Ascending aorta (tissue), 2 donors: ENCODE data around the gene CDK4. TPM values are rescaled to one million over a fixed set of nuclear protein-coding genes. Genes with fewer than 3 reads are reported as not detected.
"Not testable (repeated sequence)": the region's sequence is repeated elsewhere in the genome, so short reads cannot be mapped to it uniquely, and the experiment has no call there.

Experiments used
- DNase-seq, 2 donors: peaks; one replicate each; pipeline ENCODE4 v3.0.0-alpha.2; 2019; ENCODE audit warnings: low spot score in 2 of 2
- H3K27ac ChIP-seq, 2 donors: fragments of 200-600 bp; sonication (generic); one replicate each; pipeline ENCODE4 v1.5.1; 2016 to 2017; ENCODE audit warnings: mild to moderate bottlenecking in 1 of 2
- H3K27me3 ChIP-seq: fragments of 200-600 bp; sonication (generic); one replicate; pipeline ENCODE4 v1.5.1; 2017
- H3K36me3 ChIP-seq, 2 donors: fragments of 200-600 bp; sonication (generic); one replicate each; pipeline ENCODE4 v1.5.1; 2016
- H3K4me1 ChIP-seq, 2 donors: fragments of 200-600 bp; sonication (generic); one replicate each; pipeline ENCODE4 v1.5.1; 2016 to 2017; ENCODE audit warnings: mild to moderate bottlenecking in 1 of 2
- H3K4me3 ChIP-seq, 2 donors: fragments of 200-600 bp; sonication (generic); one replicate each; pipeline ENCODE4 v1.5.1; 2016 to 2017; ENCODE audit warnings: mild to moderate bottlenecking in 1 of 2
- H3K9me3 ChIP-seq, 2 donors: fragments of 200-600 bp; sonication (generic); one replicate each; pipeline ENCODE4 v1.5.1; 2016
- CTCF ChIP-seq, 3 experiments: fragments of 200-600 bp in 2 of 3; fragments of 450-650 bp in 1 of 3; sonication (generic) in 2 of 3; IDR thresholded peaks; one replicate each; pipeline ENCODE4 v1.5.1; 2016 to 2019; ENCODE audit warnings: antibody characterized with exemption in 3 of 3, mild to moderate bottlenecking in 1 of 3, moderate library complexity in 1 of 3
- intact Hi-C: fragments of 100-400 bp; cut with DNase I; formaldehyde crosslinking; loops from one replicate; pipeline ENCODE4 v1.15.1; 2023
- total RNA-seq: library from RNA; depleted of rRNA; stranded (reverse); fragments of >200 nt; gene quantifications from one replicate; pipeline ENCODE4 v1.1.0, GENCODE V29; 2016

Gene CDK4
- total RNA-seq, 1 donor from 2014 or later: 82.6 TPM

DNA sequence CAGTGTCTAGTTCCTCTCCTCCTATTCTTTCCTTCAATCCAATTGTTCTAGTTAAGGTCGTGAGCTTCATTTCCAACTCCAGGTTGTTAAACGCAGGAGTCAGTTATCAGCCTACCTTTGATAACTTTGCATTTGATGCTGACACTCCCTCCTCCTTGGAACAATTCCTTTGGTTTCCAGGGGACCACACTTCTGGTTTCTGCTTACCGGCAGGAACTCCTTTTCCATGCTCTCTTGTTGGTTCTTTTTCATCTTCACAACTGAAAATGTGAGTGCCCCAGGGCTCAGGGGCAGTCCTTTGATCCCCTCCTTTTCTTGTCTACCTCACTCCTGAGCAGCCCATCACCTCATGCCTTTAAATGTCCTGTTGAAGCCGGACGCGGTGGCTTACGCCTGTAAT, 25.3 kb upstream of the CDK4 start:
- Histone ChIP-seq H3K27me3 (no peaks in the 10 kb centered on the region), H3K36me3 (peaks cover 0 to 13% of the 10 kb centered on the region in 2 donors)

GRCh38 chr12:57776247-57776587, 24.1 kb upstream of the CDK4 start:
- Histone ChIP-seq H3K9me3 (no peaks in the 10 kb centered on the region), H3K27ac (no peak overlapping the region), H3K4me3 (no peak overlapping the region), H3K27me3 (no peaks in the 10 kb centered on the region), H3K36me3 (peaks cover 0 to 13% of the 10 kb centered on the region in 2 donors), H3K4me1 (peaks cover 2 to 10% of the 10 kb centered on the region in 2 donors)
- TF ChIP-seq CTCF (IDR thresholded peaks at IDR 0.05): no peak
- no peak for DNase-seq
- intact Hi-C loops: no loop called here

More for the DNA sequence above, 25.3 kb upstream of the CDK4 start:
- DNase-seq: no peak
- Histone ChIP-seq H3K4me3 (no peak overlapping the region), H3K4me1 (peaks cover 2 to 11% of the 10 kb centered on the region in 2 donors), H3K27ac (no peak overlapping the region), H3K9me3 (no peaks in the 10 kb centered on the region)
- intact Hi-C loops: no loop called here
- no peak for TF ChIP-seq CTCF (IDR thresholded peaks at IDR 0.05)

DNA sequence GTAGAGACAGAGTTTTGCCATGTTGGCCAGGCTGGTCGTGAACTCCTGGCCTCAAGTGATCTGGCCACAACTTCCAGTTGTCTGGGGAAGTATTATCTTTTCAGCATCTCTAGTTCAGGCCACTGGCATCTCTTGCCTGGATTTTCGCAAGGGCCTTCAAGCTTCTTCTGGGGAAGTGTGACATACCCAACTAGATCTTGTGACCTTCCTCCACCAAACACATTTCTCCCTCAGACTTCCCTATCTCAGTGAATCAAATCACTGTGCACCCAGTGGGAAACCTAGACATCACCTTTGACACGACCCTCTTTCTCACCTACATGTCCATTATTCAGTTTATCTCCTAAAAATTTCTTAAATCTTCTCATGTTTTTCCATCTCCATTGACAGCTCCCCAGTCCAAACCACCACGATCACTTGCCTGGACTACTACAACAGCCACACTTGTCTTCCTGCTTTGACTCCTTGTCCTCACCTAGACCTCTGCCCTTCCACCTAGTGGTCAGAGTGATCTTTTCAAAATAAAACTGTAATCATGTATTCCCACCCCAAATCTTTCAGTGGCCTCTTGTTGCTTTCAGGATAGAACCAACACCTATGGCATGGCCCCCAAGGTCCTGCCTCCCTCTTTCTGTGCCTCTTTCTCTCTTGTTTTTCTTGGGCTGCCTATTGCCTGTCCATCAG, 23.6 kb upstream of the CDK4 start:
- no peak for DNase-seq
- no peak for TF ChIP-seq CTCF (IDR thresholded peaks at IDR 0.05)
- Histone ChIP-seq H3K36me3 (peaks cover 0 to 13% of the 10 kb centered on the region in 2 donors), H3K27me3 (no peaks in the 10 kb centered on the region), H3K9me3 (no peaks in the 10 kb centered on the region), H3K4me3 (no peak overlapping the region), H3K4me1 (peaks cover 2 to 15% of the 10 kb centered on the region in 2 donors), H3K27ac (no peak overlapping the region)
- intact Hi-C loops: no loop called here

DNA sequence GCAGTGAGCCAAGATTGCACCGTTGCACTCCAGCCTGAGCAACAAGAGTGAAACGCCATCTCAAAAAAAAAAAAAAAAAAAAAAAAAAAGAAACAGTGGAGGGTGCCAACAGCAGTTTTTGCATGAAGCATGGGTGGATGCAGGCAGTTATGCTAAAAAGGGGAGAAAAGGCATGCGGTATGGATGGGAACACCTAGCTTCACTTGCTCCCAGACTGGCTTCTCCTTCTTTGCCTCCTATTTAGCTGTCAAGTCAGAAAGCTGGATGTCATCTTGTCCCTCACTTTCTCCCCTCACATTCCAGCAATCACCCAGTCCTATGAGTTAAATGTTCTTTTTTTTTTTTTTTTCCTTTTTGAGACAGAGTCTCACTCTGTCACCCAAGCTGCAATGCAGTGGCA, 22.9 kb upstream of the CDK4 start:
- Histone ChIP-seq H3K27me3 (no peaks in the 10 kb centered on the region), H3K4me3 (no peak overlapping the region), H3K36me3 (peaks cover 0 to 13% of the 10 kb centered on the region in 2 donors), H3K4me1 (peaks cover 2 to 15% of the 10 kb centered on the region in 2 donors), H3K27ac (no peak overlapping the region), H3K9me3 (no peaks in the 10 kb centered on the region)
- no peak for TF ChIP-seq CTCF (IDR thresholded peaks at IDR 0.05)
- no peak for DNase-seq
- intact Hi-C loops: no loop called here

- H3K27ac ChIP-seq, H3K27me3 ChIP-seq, H3K9me3 ChIP-seq, intact Hi-C loops, H3K4me3 ChIP-seq: not testable (repeated sequence)
- Histone ChIP-seq H3K4me1 (peaks cover 2 to 15% of the 10 kb centered on the region in 2 donors), H3K36me3 (peaks cover 0 to 12% of the 10 kb centered on the region in 2 donors)
- DNase-seq: peak in 1 of 2 donors; percentile 56
Observed at GRCh38 chr12:57774634-57775033, 22.5 kb upstream of the CDK4 start.

DNA sequence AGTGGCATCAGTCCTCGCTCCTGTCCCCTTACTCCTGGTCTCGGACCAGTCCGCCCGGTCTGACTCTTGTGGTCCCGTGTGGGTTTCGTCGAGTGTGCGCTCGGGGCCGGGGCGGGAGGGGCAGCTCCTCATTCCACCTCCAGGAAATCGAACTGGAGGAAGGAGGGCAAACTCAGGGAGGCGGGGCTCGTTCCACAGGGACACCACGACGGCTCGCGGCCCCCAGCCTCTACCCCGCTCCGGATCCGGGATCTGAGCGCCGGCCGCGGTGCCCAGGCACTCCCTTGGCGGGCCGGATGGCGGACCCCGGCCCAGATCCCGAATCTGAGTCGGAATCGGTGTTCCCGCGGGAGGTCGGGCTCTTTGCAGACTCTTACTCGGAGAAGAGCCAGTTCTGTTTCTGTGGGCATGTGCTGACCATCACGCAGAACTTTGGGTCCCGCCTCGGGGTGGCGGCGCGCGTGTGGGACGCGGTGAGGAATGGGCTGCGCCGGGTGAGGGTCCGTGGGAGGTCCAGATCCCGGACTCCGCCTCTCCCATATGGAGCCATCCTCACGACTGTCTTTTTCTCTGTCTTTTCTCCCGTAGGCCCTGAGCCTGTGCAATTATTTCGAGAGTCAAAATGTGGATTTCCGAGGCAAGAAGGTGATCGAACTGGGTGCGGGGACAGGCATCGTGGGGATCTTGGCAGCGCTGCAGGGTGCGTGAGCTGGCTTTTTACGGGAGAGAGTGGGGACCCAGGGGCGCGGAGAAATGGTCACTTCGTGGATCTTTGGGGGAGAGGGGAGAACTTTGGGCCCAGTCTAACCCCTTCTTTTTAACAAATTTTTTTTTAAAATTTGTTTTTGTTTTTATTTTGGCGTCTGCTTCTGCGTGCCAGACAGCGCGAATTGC, 20.6 kb upstream of the CDK4 start, which contains the start of gene EEF1AKMT3:
EEF1AKMT3 (plus strand) TSS at position 186 of the 894 bp plus-strand sequence; CDS start at position 297, 111 bp downstream.
- H3K27ac ChIP-seq: peak within 1 kb of the TSS; percentile 90 to 94
- peak in 1 of 2 donors; percentile 85 for DNase-seq
- intact Hi-C loops: no loop called here

More for the DNA sequence above, 20.6 kb upstream of the CDK4 start, which contains the start of gene EEF1AKMT3:
- no peaks in the 10 kb centered on the region for H3K27me3 ChIP-seq
- peaks cover 2 to 15% of the 10 kb centered on the region in 2 donors for H3K4me1 ChIP-seq
- H3K36me3 ChIP-seq: peaks cover 0 to 11% of the 10 kb centered on the region in 2 donors
- no peak for TF ChIP-seq CTCF (IDR thresholded peaks at IDR 0.05)
- H3K9me3 ChIP-seq: no peaks in the 10 kb centered on the region
- H3K4me3 ChIP-seq: peak within 1 kb of the TSS; percentile 80 to 83
